Measurements from ENCODE around the gene UTP18.
"Not testable (repeated sequence)": the region's sequence is repeated elsewhere in the genome, so short reads cannot be mapped to it uniquely, and the experiment has no call there.

UTP18 gene

DNA sequence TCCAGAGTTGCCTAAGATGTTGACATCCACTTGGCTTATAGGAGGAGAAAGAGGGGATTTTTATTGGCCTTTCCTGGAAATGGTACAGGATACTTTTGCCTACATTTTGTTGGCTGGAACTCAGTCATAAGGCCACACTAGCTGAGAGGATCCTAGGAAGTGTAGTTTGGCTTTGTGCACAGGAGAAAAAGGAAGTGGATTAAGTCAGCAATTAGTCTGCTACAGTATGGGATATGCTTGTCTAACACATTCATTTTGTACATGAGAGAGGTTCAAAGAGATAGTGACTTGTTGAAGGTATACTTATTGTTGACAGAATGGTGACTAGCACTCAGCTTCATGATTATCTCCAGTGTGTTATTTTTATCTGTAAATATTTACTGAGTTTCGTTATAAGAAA is 10.3 kb downstream of the UTP18 start:
- TF ChIP-seq, protein P1, sequence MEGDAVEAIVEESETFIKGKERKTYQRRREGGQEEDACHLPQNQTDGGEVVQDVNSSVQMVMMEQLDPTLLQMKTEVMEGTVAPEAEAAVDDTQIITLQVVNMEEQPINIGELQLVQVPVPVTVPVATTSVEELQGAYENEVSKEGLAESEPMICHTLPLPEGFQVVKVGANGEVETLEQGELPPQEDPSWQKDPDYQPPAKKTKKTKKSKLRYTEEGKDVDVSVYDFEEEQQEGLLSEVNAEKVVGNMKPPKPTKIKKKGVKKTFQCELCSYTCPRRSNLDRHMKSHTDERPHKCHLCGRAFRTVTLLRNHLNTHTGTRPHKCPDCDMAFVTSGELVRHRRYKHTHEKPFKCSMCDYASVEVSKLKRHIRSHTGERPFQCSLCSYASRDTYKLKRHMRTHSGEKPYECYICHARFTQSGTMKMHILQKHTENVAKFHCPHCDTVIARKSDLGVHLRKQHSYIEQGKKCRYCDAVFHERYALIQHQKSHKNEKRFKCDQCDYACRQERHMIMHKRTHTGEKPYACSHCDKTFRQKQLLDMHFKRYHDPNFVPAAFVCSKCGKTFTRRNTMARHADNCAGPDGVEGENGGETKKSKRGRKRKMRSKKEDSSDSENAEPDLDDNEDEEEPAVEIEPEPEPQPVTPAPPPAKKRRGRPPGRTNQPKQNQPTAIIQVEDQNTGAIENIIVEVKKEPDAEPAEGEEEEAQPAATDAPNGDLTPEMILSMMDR (IDR thresholded peaks at IDR 0.05; ENCODE audit: low read depth, low read length), result no peak
- DNase-seq (ENCODE audit: low read depth in 2 of 2), result no peak
- H3K4me3 ChIP-seq (replicated peaks in 1 of 2; ENCODE audit: low read depth in 2 of 2, low read length in 2 of 2), result no peak overlapping the region

DNA sequence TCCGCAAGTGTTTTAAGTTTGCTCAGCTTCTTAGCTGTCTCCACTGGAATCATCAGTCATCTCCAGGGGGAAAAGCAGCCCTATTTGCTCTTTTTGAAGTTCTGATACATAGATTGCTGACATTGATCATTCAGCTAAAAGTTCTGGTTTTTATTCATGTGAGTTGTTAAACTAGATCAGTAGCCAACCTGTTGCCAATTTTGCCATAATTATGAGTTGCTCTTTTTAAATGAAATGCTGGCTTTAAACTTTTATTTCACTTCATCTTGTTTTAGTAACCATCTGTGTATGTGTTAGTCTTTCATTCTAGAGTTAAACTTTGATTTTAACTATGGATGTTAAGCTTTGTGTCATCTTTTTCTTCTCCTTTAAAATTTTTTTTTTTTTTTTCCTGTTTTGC is 12.5 kb downstream of the UTP18 start:
- no peak for DNase-seq (ENCODE audit: low read depth in 2 of 2)
- TF ChIP-seq, protein P1 (IDR thresholded peaks at IDR 0.05; ENCODE audit: low read depth, low read length), result no peak
- no peak overlapping the region for H3K4me3 ChIP-seq (replicated peaks in 1 of 2; ENCODE audit: low read depth in 2 of 2, low read length in 2 of 2)

DNA sequence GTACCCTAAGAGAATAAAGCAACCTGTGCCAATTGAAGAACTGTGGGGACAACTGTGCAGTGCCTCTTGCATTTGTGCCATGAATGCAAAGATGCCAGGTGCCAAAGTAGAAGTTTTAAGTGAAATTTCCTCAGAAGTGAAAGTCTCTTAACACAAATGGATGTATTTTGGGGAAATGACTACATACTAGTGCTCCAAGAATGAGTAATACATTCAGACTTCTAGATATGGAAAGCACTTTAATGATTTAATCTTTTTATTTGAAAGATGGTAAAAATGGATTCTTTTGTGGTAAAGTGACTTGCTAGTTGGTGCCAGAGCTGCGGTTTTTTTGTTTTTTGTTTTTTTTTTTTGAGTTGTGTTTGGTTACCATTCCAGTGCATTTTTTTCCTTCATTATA is 15.0 kb downstream of the UTP18 start:
- H3K4me3 ChIP-seq (replicated peaks in 1 of 2; ENCODE audit: low read depth in 2 of 2, low read length in 2 of 2), result no peak overlapping the region
- DNase-seq (ENCODE audit: low read depth in 2 of 2), result peak; percentile 56 to 78
- TF ChIP-seq, protein P1 (IDR thresholded peaks at IDR 0.05; ENCODE audit: low read depth, low read length), result no peak

DNA sequence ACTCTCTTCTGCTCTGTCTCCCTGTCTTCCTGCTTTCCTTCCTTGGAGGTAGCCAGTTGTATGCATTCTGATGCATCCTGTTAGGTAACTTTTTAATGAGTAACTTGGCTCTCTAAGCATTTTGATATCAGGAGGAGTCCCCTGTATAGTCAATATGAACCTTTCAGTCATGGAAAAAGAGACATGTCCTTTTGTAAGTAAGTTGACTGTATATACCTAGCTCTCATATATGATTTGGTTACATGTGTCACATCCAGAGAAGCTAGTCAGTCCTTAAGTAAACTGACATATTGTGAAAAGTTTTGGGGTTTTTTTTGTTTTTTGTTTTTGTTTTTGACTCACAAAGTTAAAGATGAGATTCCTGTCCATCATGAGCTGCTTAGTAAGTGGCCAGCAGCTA is 18.8 kb downstream of the UTP18 start:
- no peak for DNase-seq (ENCODE audit: low read depth in 2 of 2)
- TF ChIP-seq, protein P1 (IDR thresholded peaks at IDR 0.05; ENCODE audit: low read depth, low read length), result no peak
- H3K4me3 ChIP-seq (replicated peaks in 1 of 2; ENCODE audit: low read depth in 2 of 2, low read length in 2 of 2), result no peak overlapping the region

DNA sequence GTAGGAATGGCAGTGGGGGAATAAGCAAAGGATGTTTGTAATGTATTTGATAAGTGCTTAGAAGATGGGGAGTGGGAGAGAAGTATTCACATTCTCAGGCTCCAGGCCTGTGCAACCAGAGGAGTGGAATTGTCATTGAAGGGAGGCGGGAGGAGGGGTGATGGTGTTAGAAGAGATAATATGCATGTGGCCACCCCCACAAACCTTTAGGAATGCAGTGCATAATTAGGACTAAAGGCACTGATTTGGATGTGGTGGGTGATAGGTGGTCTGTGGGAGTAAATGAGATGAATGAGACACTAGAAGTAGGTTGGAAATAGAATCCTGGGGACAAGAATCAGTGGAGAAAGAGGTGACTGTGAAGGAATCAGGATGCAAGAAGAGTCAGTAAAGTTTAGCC is 27.1 kb downstream of the UTP18 start:
- no peak for DNase-seq (ENCODE audit: low read depth in 2 of 2)
- no peak overlapping the region for H3K4me3 ChIP-seq (replicated peaks in 1 of 2; ENCODE audit: low read depth in 2 of 2, low read length in 2 of 2)
- TF ChIP-seq, protein P1 (IDR thresholded peaks at IDR 0.05; ENCODE audit: low read depth, low read length), result no peak

DNA sequence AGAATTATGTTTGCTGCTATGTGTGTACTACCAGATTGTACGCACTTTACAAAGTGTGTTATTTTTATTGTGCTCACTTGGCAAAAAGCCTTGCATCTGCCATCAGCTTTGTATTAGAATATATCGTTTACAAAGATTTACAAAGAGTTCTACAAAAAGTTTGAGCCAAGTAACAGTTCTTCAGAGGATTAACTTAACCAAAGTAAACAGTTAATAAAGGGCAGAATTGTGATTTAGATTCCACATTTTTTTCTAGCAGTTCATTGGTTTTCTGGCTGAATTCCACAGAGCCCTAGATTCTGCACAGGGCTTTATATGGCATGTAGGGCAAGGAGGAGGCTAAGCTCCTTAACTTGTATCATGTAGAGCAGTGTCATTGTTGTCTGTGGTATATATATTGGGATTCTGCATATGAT is 29.4 kb downstream of the UTP18 start:
- DNase-seq (ENCODE audit: low read depth in 2 of 2), result no peak
- TF ChIP-seq, protein P1 (IDR thresholded peaks at IDR 0.05; ENCODE audit: low read depth, low read length), result no peak
- no peak overlapping the region for H3K4me3 ChIP-seq (replicated peaks in 1 of 2; ENCODE audit: low read depth in 2 of 2, low read length in 2 of 2)

DNA sequence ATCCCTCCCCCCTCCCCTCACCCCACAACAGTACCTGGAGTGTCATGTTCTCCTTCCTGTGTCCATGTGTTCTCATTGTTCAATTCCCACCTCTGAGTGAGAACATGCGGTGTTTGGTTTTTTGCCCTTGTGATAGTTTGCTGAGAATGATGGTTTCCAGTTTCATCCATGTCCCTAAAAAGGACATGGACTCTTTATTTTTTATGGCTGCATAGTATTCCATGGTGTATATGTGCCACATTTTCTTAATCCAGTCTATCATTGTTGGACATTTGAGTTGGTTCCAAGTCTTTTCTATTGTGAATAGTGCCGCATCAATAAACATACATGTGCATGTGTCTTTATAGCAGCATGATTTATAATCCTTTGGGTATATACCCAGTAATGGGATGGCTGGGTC is 34.0 kb downstream of the UTP18 start:
- not testable (repeated sequence) for DNase-seq (ENCODE audit: low read depth in 2 of 2); H3K4me3 ChIP-seq (replicated peaks in 1 of 2; ENCODE audit: low read depth in 2 of 2, low read length in 2 of 2)
